WTC11 (cell line): ENCODE measurements around the gene GPR139.

ENCODE experiments used
- MYBL2 ChIP-seq: sonication (generic); formaldehyde crosslinking; IDR thresholded peaks from 2 replicates; pipeline ENCODE4 v1.8.1; 2023; ENCODE audit warnings: mild to moderate bottlenecking, moderate library complexity, missing genetic modification reagents
- TF ChIP-seq, protein P1 (sequence below): fragments of 200-600 bp; IDR thresholded peaks from 2 replicates; pipeline ENCODE4 v1.8.0; 2022; ENCODE audit warnings: antibody characterized with exemption
- TF ChIP-seq, protein P2 (sequence below): sonication (generic); formaldehyde crosslinking; IDR thresholded peaks from 2 replicates; pipeline ENCODE4 v1.8.1; 2023; ENCODE audit warnings: mild to moderate bottlenecking, missing genetic modification reagents, moderate library complexity
- TF ChIP-seq, protein P3 (sequence below): sonication (generic); formaldehyde crosslinking; IDR thresholded peaks from 2 replicates; pipeline ENCODE4 v1.8.0; 2022; ENCODE audit warnings: mild to moderate bottlenecking, missing genetic modification reagents
- TF ChIP-seq, protein P4 (sequence below): sonication (generic); formaldehyde crosslinking; IDR thresholded peaks from 2 replicates; pipeline ENCODE4 v1.8.1; 2022; ENCODE audit warnings: low read depth, missing genetic modification reagents, borderline replicate concordance

DNA sequence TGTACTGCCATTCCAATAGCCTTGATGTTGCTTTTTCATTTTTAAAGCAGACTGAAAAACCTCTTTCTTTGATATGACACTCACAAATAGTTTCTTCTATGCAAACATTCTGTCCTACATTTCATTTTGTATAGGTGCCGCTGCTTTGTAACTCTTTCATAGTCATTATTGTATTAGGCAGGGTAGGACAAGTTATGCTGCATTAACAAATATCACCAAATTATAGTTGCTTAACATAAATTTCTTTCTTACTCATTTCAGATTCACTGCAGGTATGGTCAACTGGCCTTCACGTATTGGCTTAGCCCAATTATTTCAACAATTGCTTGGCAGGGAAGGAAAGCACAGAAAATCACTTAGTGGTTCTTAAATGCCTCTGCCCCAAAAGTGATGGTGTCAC is 70.8 kb downstream of the GPR139 start:
- TF ChIP-seq, protein P1, sequence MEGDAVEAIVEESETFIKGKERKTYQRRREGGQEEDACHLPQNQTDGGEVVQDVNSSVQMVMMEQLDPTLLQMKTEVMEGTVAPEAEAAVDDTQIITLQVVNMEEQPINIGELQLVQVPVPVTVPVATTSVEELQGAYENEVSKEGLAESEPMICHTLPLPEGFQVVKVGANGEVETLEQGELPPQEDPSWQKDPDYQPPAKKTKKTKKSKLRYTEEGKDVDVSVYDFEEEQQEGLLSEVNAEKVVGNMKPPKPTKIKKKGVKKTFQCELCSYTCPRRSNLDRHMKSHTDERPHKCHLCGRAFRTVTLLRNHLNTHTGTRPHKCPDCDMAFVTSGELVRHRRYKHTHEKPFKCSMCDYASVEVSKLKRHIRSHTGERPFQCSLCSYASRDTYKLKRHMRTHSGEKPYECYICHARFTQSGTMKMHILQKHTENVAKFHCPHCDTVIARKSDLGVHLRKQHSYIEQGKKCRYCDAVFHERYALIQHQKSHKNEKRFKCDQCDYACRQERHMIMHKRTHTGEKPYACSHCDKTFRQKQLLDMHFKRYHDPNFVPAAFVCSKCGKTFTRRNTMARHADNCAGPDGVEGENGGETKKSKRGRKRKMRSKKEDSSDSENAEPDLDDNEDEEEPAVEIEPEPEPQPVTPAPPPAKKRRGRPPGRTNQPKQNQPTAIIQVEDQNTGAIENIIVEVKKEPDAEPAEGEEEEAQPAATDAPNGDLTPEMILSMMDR: no peak
- TF ChIP-seq, protein P2, sequence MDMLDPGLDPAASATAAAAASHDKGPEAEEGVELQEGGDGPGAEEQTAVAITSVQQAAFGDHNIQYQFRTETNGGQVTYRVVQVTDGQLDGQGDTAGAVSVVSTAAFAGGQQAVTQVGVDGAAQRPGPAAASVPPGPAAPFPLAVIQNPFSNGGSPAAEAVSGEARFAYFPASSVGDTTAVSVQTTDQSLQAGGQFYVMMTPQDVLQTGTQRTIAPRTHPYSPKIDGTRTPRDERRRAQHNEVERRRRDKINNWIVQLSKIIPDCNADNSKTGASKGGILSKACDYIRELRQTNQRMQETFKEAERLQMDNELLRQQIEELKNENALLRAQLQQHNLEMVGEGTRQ: no peak
- no peak for TF ChIP-seq MYBL2 (CRISPR knock-in tag)
- TF ChIP-seq, protein P3, sequence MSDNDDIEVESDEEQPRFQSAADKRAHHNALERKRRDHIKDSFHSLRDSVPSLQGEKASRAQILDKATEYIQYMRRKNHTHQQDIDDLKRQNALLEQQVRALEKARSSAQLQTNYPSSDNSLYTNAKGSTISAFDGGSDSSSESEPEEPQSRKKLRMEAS (CRISPR knock-in tag): no peak
- TF ChIP-seq, protein P4, sequence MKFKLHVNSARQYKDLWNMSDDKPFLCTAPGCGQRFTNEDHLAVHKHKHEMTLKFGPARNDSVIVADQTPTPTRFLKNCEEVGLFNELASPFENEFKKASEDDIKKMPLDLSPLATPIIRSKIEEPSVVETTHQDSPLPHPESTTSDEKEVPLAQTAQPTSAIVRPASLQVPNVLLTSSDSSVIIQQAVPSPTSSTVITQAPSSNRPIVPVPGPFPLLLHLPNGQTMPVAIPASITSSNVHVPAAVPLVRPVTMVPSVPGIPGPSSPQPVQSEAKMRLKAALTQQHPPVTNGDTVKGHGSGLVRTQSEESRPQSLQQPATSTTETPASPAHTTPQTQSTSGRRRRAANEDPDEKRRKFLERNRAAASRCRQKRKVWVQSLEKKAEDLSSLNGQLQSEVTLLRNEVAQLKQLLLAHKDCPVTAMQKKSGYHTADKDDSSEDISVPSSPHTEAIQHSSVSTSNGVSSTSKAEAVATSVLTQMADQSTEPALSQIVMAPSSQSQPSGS (CRISPR knock-in tag): no peak
